Measurements from ENCODE around the gene EXOC4. TPM values are rescaled to one million over a fixed set of nuclear protein-coding genes. Genes with fewer than 3 reads are reported as not detected.

Gene EXOC4
- total RNA-seq, 1 donor from 2014 or later, result 67.7 TPM

- H3K36me3 Mint-ChIP-seq (ENCODE audit: low read depth), result peaks cover 3% of the 10 kb centered on the region
- DNase-seq (ENCODE audit: low spot score), result no peak
- no peaks in the 10 kb centered on the region for H3K4me1 Mint-ChIP-seq (ENCODE audit: low read depth)
- H3K9me3 Mint-ChIP-seq (ENCODE audit: low read depth), result no peaks in the 10 kb centered on the region
- H3K4me3 Mint-ChIP-seq (ENCODE audit: unreplicated experiment), result no peak overlapping the region
- H3K27me3 Mint-ChIP-seq (ENCODE audit: low read depth), result no peaks in the 10 kb centered on the region
- H3K27ac Mint-ChIP-seq (ENCODE audit: unreplicated experiment), result no peak overlapping the region
- TF ChIP-seq CTCF (IDR thresholded peaks at IDR 0.05), result no peak
Measured at GRCh38 chr7:134014935-134015334, 762.1 kb downstream of the EXOC4 start.

- TF ChIP-seq CTCF (IDR thresholded peaks at IDR 0.05), result peak; percentile 89
- no peaks in the 10 kb centered on the region for H3K9me3 Mint-ChIP-seq (ENCODE audit: low read depth)
- DNase-seq (ENCODE audit: low spot score), result no peak
- no peaks in the 10 kb centered on the region for H3K4me1 Mint-ChIP-seq (ENCODE audit: low read depth)
- H3K27ac Mint-ChIP-seq (ENCODE audit: unreplicated experiment), result no peak overlapping the region
- H3K27me3 Mint-ChIP-seq (ENCODE audit: low read depth), result no peaks in the 10 kb centered on the region
- H3K4me3 Mint-ChIP-seq (ENCODE audit: unreplicated experiment), result no peak overlapping the region
- no peaks in the 10 kb centered on the region for H3K36me3 Mint-ChIP-seq (ENCODE audit: low read depth)
Measured at GRCh38 chr7:134016223-134016941, 763.5 kb downstream of the EXOC4 start.

- Mint-ChIP-seq H3K27ac (ENCODE audit: unreplicated experiment) (no peak overlapping the region), H3K36me3 (ENCODE audit: low read depth) (no peaks in the 10 kb centered on the region), H3K4me3 (ENCODE audit: unreplicated experiment) (no peak overlapping the region), H3K27me3 (ENCODE audit: low read depth) (no peaks in the 10 kb centered on the region), H3K4me1 (ENCODE audit: low read depth) (no peaks in the 10 kb centered on the region), H3K9me3 (ENCODE audit: low read depth) (no peaks in the 10 kb centered on the region)
- DNase-seq (ENCODE audit: low spot score), result no peak
- TF ChIP-seq CTCF (IDR thresholded peaks at IDR 0.05), result peak; percentile 50
Measured at GRCh38 chr7:134016942-134017303, 764.0 kb downstream of the EXOC4 start.

- H3K4me1 Mint-ChIP-seq (ENCODE audit: low read depth), result no peaks in the 10 kb centered on the region
- DNase-seq (ENCODE audit: low spot score), result no peak
- no peaks in the 10 kb centered on the region for H3K36me3 Mint-ChIP-seq (ENCODE audit: low read depth)
- H3K4me3 Mint-ChIP-seq (ENCODE audit: unreplicated experiment), result no peak overlapping the region
- H3K27ac Mint-ChIP-seq (ENCODE audit: unreplicated experiment), result no peak overlapping the region
- TF ChIP-seq CTCF (IDR thresholded peaks at IDR 0.05), result no peak
- H3K27me3 Mint-ChIP-seq (ENCODE audit: low read depth), result no peaks in the 10 kb centered on the region
- H3K9me3 Mint-ChIP-seq (ENCODE audit: low read depth), result no peaks in the 10 kb centered on the region
Measured at GRCh38 chr7:134018306-134018705, 765.4 kb downstream of the EXOC4 start.

GRCh38 chr7:134019251-134019650 is 766.4 kb downstream of the EXOC4 start:
- Mint-ChIP-seq H3K36me3 (ENCODE audit: low read depth) (no peaks in the 10 kb centered on the region), H3K9me3 (ENCODE audit: low read depth) (no peaks in the 10 kb centered on the region), H3K27ac (ENCODE audit: unreplicated experiment) (no peak overlapping the region), H3K27me3 (ENCODE audit: low read depth) (no peaks in the 10 kb centered on the region), H3K4me1 (ENCODE audit: low read depth) (no peaks in the 10 kb centered on the region), H3K4me3 (ENCODE audit: unreplicated experiment) (no peak overlapping the region)
- DNase-seq (ENCODE audit: low spot score), result no peak
- no peak for TF ChIP-seq CTCF (IDR thresholded peaks at IDR 0.05)

All from chondrocyte (in vitro differentiated cells).